ENCODE results near the gene LTBP2.

Gene LTBP2

DNA sequence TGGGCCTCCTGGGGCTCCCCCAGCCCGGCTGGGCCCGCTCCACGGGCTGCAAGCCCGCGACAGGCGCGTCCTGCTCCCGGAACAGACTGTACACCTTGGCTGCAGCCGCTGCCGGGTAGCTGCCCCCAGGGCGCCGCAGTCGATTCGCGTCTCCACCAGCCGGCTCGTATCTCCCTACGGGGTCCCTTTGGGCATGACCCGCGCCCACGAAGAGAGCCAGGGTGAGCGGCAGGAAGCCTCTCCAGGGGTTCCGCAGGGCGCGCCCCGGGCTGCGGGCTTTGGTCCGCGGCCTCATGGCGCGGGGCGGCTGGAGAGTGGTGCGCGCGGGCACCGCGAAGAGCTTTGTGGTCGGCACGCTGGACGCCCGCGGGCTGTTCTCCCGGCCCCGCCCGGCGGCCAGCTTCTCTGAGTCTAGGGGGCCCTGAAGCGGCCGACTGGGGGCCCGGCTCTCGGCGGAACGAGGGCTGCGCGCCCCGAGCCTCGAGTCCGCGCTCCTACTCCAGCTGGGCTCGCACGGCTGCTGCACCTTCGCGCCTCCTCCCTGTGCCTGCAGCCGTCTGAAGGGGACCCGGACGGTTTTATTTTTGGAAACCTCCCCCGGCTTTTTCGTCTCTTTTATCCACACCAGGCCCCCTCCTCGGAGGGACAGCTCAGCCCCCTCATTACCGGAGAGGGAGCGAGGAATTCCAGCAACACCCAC is at the start of gene LTBP2:
Gene LTBP2, minus strand, starts transcription at position 588 of the 700 bp plus-strand sequence. Its CDS starts 293 bp downstream, at position 295.
- no peak for DNase-seq

DNA sequence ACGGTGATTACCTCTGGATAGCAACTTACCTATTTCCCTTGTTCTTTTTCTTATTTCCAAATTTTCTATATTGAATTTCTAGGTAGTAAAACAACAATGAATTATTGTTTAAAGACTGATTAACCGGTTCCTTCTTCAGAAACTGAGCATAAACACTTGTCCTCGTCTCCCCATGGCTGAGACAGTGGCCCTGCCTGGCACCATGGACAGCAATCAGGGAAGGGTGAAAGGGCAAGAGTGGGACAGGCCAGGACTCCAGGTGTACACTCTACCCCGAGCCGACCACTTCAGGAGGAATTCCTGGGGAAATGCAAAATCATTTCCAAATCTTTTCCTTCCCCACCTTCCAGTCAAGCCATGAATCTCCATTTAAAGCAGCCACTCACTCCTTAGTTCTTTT is 48.8 kb upstream of the LTBP2 start:
- DNase-seq: no peak

DNA sequence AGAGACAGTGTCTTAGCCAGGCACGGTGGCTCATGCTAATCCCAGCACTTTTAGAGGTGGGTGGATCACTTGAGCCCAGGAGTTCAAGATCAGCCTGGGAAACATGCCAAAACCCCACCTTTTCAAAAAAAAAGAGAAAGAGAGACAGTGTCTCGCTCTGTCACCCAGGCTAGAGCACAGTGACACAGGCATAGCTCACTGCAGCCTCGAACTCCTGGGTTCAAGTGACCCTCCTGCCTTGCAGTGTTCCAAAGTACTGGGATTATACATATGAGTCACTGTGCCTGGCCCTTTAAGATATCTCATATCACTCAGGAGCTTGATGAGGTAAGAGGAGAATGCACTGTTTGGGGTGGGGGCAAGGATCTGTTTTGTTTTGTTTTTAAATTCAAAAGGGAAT is 48.1 kb upstream of the LTBP2 start:
- DNase-seq: no peak

DNA sequence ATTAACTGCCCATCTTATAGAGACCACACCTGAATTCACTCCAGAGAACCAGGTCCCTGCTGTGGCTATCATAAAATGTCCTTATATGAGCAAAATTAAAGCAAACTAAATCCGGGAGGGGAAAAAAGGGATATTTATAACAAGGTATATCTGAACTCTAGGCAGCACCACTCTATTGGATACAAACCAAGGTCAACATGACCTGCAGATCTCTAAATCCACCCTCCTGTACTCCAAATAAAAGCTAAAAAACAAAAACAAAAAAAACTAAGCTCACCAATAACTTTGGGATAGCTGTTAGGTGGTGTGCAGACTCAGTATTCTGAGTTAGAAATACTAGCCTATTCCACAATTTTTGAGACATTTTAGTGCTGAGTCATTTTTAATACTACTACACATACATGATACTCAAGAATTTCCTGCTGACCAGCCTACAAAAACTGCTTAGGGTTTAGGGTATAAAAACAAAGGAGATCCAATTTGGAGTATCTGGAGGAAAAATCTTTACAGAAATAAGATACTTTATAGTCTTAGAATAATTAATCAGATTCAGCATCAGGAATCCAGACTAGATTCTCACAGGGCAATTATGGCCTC is 46.6 kb upstream of the LTBP2 start:
- no peak for DNase-seq

DNA sequence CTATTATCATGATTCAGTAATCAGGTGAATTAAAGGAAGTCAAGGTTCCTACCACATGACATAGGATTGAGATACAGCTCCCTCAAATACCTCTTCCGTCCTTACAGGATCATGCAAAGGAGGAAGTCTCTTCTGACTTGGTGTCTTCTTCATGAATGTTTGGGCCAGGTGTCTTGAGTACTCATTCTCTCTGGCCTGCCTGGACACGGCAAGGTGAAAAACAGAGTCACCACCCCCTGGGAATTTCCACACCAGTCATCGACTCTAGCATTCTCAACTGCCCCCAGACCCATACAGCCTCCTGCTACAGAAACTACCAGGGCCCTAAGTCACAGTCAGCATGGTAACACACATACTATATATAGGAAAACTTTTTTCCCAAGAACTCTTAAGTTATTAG is 44.9 kb upstream of the LTBP2 start:
- no peak for DNase-seq

DNA sequence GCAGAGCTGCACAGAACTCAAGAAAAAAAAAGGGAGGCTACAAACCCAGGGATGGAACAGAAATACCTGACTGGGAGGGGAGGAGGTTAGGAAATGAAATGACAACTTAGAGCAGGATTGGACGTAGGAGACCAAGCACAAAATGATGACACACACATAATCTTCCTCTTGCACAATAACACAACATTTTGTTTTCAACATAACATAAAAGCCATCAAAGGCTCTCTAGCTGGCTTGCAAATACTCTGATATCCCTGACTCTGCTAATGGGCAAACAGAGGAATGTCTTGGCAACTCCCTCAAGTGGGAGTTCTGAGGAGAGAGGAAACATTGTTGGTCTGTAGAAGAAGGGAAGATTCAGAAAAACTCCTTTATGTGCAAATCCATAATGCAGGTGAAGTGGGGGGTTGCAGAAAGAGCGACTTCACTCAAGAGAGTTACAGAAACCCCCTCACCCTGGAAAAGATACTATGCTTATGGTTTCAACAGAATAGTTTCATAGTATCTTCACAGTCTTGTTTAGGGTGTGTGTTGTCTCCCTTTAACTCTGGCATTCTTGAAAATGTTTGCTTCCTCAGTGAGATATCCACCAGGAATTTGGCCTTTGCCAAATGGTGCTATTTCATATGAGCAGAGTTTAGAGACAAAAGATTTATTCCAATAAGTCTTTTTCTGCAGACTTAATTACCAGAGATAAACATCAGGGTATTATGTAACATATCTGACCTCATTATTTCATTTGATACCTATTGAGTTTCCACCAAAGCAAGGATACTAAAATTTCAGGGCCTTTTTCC is 43.8 kb upstream of the LTBP2 start:
- no peak for DNase-seq

DNA sequence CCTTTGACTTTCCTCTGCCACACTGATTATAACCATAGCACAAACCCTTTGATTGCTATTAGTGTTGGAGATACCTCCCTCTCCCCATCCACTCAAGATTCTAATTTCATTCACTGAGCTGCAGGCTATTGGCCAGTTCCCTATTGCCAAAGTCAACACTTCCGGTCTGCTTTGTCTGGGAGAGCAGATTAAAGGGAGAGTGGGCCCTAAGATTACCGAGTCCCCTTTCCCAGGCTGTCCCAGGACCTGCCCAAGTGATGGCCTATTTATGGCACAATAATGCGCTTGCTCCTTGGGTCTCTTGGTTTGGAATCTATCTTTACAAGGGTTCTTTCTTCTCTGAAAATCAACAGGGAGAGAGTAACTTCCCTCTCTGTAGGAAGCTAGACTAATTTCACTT is 42.9 kb upstream of the LTBP2 start:
- DNase-seq: no peak

DNA sequence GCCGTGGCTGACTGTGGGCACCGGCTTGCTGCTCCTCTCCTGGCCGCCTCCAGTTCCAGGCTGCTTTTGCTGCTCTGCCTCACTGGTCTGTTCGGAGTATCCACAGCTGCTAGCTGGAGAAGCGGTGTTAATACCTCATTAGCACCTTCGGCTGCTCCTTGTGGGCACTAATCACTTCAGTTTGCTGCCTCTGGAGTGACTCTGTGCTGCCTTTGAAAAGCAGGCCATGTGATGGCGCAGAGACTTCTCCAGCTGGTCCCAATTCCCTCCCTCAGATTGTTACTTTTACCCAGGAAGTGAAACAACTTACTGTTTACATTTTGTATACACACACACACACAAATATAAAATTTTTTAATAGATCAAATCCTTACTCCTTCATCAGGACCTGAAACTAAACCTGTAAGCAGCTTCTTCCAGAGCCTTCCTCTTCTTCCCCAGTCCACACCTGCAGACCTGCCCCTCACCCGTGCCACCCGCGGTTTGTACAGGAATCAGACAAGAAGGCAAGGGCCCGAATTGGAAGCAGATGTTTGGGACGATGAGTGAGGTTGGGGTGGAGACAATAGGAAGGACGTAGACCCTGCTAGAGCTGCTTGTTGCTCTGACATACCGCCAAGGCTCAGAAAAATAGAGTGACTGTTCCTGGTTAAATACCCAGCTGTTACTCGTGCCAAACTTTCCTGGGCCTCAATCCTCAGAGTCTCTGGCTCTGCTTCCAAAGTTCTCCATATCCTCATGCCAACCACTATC is 41.5 kb upstream of the LTBP2 start:
- no peak for DNase-seq

DNA sequence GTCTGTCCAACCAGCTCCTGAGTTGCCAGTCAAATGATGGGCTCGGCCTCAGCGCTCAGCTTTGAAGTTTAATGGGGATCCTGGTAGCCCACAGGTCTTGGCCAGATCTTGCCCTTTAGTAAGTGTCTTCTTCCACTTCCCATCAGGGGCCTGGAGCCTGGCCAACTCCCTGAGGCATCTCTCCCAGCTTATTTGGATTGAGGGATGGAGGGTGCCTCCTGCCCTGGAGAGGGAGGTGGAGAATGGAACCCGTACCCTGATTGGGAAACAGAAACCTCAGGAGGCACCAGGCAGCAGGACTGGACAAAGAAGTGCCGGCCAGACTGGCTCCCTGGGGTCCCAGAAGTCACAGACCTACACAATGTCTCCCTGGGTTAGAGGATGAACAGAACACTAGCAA is 40.5 kb upstream of the LTBP2 start:
- no peak for DNase-seq

DNA sequence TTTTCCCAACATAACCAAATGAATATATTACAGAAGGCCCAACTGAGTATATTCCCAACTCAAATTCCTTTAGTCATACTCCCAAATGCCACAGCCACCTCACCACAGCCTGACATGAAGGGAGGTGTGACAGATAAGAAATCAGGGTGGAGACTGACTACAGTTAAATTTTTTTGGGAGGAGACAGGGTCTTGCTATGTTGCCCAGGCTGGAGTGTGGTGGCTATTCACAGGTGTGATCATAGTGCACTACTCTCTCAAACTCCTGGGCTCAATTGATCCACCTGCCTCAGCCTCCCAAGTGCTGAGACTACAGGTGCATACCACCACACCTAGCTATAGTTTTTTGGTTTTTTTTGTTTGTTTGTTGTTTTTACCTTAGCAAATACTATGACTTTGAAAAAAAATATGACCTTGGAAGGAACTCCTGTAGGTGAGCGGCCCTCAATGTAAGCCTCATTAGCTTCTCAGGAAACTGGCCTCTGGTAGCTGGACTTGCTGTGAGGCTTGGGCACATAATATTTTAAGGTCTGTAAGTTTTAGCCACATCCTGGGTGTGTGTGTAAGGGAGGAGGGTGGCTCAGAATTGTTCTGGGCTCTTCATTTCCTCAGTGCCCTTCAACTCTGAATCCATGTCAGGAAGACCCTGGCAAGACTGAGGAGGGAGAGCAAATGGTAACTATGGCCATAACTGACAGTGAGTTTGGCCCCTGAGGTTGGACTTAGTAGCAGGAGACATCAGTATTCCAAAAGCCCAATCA is 39.1 kb upstream of the LTBP2 start:
- no peak for DNase-seq

DNA sequence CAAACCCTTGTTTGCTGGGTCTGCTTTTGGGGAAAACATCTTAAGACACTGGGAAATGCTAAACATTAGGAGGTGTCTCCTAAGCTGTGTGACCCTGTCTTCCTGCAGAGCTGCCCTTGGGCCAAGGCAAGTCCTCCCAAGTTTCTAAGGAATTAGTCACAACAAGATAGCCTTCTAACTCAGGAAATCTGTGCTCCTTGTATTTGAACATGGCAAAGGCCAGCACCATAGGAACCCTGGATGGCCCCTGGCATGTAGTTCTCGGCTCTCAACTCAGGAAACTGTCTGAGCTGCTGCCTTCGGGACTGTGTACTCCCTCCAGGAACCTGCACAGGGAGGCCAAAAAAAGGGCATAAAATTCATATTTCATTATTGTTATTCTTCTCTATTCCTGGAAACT is 37.6 kb upstream of the LTBP2 start:
- no peak for DNase-seq

DNA sequence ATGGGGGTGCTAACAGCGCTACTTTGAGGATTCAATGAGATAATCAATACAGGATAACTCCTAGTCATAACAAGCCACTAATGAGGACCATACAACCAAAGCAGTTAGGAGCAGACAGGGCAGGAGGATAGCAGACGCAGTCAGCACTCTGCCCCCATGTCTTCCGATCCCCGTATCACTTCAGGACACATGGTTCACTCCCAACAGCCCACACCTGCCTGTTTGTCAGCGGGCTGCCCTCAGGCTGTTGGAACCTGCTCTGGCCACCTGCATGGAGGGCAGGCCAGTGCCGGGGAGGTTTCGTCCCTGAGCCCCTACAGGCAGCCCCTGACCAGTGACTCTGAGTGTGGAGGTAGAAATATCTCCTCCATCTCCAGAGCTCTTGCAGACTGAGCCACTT is 37.1 kb upstream of the LTBP2 start:
- DNase-seq: no peak

DNA sequence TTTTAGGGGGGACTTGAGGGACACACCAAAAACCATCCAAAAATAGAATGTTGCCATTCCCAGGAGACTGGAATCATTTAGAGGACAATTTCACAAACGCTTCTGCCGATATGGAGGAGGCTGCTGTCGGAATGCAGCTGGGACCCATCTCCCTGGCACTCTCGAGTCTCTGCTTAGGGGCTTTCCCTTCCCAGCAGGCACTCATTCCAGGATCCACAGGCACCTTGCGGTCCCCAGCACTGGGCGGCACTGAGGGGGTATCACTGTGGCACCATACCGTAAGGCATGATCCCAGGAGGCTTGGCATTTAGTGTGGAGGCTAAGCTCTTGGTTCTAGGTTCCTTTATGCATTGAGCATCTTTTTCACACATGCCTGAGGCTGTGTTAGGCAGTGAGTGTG is 36.6 kb upstream of the LTBP2 start:
- no peak for DNase-seq

DNA sequence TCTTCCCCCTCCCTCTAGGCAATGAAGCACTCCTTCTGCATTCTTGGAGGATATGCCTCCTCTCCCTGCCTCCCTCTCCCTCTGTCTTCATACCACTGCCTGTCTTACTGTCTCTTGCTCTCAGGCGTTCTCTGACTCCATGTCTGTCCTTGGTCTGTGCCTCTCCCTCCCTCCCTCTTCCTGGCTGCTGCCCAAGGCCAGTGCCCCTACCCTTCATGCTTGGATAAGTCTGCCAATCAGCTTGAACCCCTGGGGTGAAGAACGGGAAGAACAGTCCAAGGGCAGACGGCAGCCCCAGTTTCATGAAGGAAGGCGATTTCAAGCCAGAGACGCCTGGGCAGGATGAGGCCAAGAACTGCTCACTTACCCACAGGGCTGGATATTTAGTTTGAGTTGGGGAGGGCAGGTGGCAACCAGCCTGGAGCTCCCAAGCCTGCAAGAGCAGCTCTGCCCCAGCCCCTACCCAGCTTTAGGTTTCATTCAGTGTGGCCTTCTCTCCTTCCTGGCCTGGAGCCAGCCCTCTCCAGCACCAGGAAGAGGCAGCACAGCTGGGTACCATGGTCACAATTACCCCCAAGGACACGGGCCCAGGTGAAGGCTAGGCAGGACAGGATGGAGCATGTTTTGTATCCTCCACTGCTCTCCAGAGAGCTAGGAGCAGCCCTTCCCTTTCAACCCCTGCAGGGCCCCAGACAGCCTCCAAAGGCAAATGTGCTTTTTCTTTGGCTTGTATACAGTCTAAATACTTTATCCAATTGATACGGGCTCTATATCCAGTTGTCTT is 35.8 kb upstream of the LTBP2 start:
- no peak for DNase-seq

DNA sequence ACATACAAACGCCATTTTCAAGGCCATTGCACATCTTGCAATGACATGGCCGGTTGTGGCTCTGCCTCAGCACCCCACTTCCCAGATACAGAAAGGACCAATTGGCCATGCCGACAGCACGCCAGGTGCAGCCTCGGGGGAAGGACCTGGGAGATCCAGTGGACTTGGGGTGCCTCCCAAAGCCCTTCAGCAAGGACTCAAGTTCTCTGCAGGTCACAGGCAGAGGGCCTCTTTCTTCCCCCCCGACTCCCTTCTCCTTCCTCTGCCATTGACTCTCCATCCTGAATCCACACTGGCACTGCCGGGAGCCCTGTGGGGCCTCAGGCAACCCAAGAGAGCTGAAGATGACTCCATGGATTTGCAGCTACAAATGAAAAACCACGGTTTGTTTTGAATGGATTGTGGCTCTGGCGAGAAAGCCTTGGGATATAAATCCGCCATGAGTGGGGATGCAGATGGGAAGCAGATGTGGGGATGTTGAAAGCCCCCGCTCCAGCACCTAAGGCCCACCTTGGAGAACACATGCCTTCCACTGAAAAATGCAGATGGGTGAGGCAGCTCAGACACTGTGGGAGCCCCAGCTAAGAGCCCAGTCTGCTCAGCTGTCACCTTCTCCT is 35.1 kb upstream of the LTBP2 start:
- DNase-seq: no peak

DNA sequence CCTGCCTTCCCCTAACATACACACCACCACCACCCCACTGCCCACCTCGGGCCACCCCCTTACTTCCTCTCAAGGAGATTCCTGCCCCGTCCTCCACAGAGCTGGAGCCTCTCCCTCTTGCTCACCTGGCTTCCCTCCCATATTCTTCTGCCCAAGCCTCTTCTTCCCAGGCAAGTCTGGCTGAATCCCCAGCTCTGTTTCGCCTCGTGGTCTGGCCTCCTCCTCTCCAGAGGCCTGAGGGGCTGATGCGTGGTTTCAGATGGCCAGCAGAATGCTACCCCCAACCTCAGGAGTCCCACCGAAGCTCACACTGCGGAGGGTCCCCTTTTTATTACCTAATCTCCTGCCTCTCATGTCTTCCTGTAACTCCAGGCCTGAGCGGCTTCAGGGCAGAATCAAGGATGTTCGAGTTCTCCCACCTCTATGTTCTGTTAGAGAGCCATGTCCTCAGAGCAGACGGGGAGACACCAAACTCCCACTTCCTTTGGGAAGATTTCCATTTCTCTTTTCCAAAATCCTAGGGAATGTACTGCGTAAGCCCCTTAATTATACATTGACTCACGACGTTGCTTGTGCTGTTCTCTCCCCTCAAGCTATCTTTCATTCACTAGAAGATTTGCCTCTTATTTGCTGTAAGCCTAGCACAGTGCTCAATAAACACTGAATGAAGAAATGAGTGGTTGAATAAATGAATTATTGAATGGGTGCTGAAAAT is 33.9 kb upstream of the LTBP2 start:
- no peak for DNase-seq

DNA sequence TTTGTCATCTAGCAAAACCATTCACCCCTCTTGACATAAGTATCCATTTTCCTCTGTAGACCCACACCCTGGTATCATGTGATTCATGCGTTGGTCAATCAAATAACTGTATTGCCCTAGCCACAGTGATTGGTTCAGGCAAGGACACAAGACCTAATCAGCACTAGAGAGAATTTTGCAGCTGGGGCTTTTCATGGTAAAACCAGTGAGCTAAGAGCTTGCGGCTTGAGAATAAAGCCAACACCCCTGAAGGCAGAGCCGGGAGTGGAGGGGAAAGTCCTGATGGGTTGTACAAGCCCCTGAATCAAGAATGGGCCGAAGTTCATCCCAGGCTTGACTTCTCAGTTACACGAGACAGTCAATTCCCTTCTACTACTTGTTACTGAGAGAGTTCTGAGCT is 33.2 kb upstream of the LTBP2 start:
- no peak for DNase-seq

DNA sequence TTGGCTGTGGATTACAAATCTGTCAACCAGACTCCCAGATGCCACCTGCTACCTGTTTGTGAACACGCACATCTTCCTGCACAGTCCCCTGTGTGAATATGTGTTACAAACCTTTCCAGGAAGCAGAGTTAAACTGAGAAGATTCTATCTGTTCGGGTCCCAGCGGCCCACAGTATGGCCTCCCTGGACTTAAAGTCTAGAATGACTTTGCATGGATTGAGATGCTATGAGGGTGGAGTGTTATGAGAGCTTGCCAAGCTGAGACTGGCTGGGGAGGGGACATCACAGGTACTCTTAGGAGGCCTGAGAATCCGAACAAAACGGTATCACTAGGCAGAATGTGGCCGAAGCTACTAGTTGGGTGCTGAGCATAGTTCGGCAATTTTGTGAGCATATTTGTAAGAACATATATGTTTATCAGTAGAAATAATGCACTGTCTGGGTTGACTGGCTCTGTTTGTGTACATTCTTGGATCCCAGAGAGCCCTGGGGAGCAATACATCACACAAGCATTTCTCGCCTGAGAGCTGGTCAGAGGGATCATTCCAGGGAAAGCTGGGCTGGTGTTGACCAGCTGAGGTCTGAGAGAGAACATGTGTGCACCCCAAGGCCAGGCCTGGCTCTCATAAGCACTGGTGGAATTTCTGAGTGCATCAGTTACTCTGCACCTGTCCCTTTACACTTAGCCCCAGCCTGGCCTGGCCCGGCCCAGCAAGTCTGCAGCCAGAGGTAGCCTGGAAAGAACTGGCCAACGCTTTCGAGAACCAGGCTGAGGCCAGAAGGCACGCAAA is 29.8 kb upstream of the LTBP2 start:
- DNase-seq: no peak

DNA sequence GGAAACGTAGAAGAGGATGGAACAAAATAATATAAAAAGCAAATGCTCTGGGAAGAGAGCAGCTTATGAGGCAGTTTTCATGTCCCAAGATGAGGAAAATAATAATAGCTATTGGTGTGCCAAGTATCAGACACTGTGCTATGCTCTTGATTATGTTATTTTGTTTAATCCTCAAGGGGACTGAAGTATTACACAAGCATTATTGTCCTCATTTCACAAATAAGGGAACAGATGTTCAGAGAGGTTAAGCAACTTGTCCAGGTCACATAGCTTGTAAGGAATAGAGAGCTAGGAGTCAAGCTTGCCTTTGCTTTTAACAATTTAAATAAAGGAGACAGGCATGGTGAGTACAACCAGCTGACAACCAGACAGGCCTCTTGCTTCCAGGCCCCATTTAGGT is 26.9 kb upstream of the LTBP2 start:
- DNase-seq: no peak

DNA sequence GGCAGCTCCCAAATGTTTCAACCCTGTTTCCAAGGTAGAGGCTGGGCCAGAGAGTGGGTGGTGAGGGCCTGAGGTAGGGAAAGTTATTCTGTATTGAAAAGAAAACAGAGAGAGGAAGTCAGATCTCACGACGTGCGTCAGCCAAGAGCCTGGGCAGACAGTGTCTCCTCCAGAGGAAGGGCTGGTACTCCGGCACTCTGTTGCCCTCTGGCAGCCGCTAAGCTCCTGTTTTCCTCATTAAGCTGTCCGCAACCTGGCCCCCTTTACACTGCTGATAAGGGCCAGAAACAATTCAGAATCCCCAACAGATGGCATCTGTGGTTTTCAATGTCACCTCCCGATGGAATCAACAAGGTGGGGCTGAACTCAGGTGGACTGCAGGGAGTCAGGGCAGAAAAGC is 26.0 kb upstream of the LTBP2 start:
- no peak for DNase-seq

All from Kasumi-1 (cell line).